Choroid plexus epithelial cell (primary cell): ENCODE measurements around the gene IL19.
A peak's percentile ranks its signal among the peaks of the same experiment; 100 is the strongest.

ENCODE experiments used
- DNase-seq: peaks from one replicate; pipeline ENCODE4 v3.0.0-alpha.2; 2010; ENCODE audit warnings: low read depth
- H3K4me3 ChIP-seq: 2 replicates; pipeline ENCODE4 v1.5.1; 2011; ENCODE audit warnings: low read depth, mild to moderate bottlenecking, control low read depth, low read length, moderate library complexity
- TF ChIP-seq, protein P1 (sequence below): conservative IDR thresholded peaks from 2 replicates; pipeline ENCODE4 v1.5.1; 2011; ENCODE audit warnings: low read depth, mild to moderate bottlenecking, control low read depth, inconsistent platforms, low read length, moderate library complexity

Gene IL19

DNA sequence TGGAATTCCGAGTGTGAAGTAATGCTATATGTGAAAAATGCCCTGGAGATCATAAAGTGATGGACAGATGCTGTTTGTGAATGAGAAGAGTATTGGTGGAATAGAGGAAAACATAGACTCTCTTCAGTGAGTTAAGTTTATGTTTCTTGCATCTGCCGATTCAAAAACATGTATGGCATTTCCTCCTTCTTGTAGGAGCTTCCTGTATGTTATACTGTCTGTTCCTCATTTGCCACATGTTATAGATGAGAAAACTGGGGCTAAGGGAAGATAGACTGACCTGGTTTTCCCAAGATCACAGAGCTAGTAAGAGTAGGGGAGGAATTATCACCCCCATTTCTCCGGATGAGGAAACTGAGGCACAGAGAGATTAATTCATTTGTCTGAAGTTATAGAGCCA, 53.8 kb downstream of the IL19 start:
- TF ChIP-seq, protein P1, sequence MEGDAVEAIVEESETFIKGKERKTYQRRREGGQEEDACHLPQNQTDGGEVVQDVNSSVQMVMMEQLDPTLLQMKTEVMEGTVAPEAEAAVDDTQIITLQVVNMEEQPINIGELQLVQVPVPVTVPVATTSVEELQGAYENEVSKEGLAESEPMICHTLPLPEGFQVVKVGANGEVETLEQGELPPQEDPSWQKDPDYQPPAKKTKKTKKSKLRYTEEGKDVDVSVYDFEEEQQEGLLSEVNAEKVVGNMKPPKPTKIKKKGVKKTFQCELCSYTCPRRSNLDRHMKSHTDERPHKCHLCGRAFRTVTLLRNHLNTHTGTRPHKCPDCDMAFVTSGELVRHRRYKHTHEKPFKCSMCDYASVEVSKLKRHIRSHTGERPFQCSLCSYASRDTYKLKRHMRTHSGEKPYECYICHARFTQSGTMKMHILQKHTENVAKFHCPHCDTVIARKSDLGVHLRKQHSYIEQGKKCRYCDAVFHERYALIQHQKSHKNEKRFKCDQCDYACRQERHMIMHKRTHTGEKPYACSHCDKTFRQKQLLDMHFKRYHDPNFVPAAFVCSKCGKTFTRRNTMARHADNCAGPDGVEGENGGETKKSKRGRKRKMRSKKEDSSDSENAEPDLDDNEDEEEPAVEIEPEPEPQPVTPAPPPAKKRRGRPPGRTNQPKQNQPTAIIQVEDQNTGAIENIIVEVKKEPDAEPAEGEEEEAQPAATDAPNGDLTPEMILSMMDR: no peak
- no peak overlapping the region for H3K4me3 ChIP-seq
- peak; percentile 61 for DNase-seq

DNA sequence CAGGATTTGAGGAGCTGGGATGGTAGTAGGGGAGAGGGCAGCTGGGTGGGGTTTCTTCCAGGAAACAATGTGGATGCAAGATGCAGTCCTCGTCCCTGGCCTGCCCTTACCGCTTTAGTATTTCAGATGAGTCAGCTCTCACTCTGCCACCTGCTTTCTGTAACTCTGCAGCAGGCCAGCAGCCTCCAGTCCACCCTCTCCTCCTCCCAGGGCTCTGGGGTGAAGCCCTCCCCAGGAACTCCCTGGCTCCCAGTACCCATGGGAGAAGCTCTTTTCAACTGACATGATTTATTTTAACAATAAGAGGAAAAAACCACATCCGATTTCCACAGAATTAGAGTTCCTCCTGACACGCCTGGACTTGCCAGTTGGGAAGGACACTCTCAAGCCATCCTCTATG, 55.8 kb downstream of the IL19 start:
- TF ChIP-seq, protein P1: no peak
- no peak for DNase-seq
- H3K4me3 ChIP-seq: no peak overlapping the region

DNA sequence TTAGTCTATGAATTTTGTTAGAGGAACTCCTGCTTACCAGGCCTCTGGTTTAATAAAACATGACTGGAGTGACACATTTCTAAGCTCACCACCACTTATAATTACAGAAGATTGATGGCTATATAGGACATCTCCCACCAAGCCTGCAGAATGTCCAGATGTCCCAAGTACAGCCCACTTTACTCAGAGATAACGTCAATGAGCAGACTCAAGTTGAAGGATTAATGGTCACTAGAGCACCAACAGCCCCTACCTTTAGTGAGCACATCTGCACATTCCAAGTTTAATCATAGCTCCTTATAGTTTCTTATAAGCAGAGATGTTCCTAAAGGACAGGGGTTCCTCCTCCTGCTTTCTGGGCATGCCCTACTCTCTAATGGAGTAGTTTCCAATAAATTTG, 57.5 kb downstream of the IL19 start:
- TF ChIP-seq, protein P1: no peak

DNA sequence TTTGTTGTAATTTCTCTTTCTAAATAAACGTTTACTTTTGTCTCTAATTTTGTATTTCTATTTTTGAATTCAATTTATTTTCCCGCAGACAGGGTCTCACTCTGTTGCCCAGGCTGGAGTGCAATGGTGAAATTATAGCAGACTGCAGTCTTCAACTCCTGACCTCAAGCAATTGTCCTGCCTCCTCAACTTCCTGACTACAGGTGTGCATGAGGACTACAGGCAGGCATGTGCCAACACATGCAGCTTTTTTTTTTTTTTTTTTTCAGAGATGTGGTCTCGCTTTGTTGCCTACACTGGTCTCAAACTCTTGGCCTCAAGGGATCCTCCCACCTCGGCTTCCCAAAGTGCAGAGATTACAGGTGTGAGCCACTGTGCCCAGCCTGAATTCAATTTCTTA, 58.2 kb downstream of the IL19 start:
- TF ChIP-seq, protein P1: no peak
- no peak overlapping the region for H3K4me3 ChIP-seq
- DNase-seq: no peak

More for the DNA sequence above, 57.5 kb downstream of the IL19 start:
- H3K4me3 ChIP-seq: no peak overlapping the region
- no peak for DNase-seq

DNA sequence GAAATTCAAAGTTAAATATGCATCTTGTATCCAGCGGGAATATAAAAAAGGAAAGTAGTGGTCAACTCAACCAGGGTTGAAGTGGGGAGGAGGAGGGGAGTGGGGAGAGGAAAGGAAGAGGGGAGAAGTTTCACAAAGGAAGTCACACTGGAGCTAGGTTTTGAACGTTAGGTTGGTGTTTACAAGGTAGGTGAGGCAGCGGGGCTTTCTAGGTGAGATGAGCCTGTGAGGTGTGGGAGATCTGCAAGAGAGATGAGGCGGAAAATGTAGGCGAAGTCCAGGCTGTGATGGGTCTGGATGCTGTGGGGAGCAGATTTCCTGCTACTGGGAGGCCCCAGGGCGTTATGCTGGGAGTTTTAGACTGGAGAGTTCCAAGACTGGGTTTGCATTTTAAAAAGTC, 58.7 kb downstream of the IL19 start:
- H3K4me3 ChIP-seq: no peak overlapping the region
- DNase-seq: no peak
- TF ChIP-seq, protein P1: no peak

DNA sequence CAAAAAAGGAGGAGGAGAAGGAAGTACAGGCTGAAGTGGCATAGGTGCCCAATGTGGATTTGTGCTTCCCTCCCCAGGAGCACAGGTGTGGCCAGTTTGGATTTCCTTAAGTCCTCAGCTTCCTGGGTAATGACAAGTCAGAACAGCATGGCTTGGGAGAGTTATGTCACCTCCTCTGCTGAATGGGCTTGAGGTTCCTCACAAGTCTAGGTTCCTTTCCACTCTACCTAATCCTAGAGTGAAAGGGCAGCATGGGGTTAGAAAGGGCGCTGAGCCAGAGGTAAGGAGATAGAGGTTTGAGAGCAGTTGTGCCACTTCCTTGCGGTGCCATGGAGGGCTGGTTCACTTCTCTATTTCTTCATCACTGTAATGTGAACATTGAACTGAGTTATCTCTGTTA, 59.3 kb downstream of the IL19 start:
- TF ChIP-seq, protein P1: no peak
- DNase-seq: no peak

DNA sequence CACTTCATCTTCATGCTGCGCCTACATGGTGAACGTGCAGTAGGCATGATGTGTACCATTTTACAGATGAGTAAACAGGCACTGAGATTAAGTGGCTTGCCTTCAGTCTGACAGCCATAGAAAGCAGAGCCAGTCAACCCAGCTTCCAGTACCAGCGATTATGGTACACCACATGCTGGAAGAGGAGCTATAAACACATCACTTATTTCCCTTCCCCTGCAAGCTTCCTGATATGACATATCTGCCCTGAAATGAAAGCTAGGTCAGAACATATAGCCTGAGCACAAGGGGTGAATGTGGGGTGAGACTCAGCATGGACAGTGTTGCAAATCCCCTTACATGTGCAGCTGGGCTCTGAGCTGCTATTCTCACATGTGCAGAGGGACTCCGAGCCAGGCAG, 61.1 kb downstream of the IL19 start:
- no peak for DNase-seq
- TF ChIP-seq, protein P1: no peak
- H3K4me3 ChIP-seq: no peak overlapping the region

More for the DNA sequence above, 59.3 kb downstream of the IL19 start:
- no peak overlapping the region for H3K4me3 ChIP-seq
